Lower leg skin (tissue), 4 donors: Measurements from ENCODE around the gene DMXL2. TPM values are rescaled to one million over a fixed set of nuclear protein-coding genes. Genes with fewer than 3 reads are reported as not detected.
"Not testable (repeated sequence)": the region's sequence is repeated elsewhere in the genome, so short reads cannot be mapped to it uniquely, and the experiment has no call there.

Source experiments
- DNase-seq, 2 donors: peaks; one replicate each; pipeline ENCODE4 v3.0.0-alpha.2; 2019; ENCODE audit warnings: low spot score in 2 of 2
- H3K4me3 ChIP-seq: fragments of 200-600 bp; sonication (generic); 2 replicates; pipeline ENCODE4 v1.5.1; 2017; ENCODE audit warnings: mild to moderate bottlenecking, low read depth; ENCODE audit not compliant: poor library complexity, severe bottlenecking
- CTCF ChIP-seq, 3 donors: fragments of 450-650 bp; IDR thresholded peaks; one replicate each; pipeline ENCODE4 v1.5.1; 2016; ENCODE audit warnings: antibody characterized with exemption in 3 of 3, mild to moderate bottlenecking in 3 of 3, moderate library complexity in 2 of 3
- POLR2A ChIP-seq, 2 donors: fragments of 450-650 bp; IDR thresholded peaks; one replicate each; pipeline ENCODE4 v1.6.1; 2016 to 2017; ENCODE audit warnings: antibody characterized with exemption in 2 of 2, mild to moderate bottlenecking in 1 of 2, moderate library complexity in 1 of 2
- WGBS, 2 donors: methylation state at CpG; one replicate each; pipeline ENCODE4 v1.1.5; 2018; 5-methylcytosine and 5-hydroxymethylcytosine counted together
- intact Hi-C: fragments of 100-400 bp; cut with DNase I; formaldehyde crosslinking; loops from one replicate; pipeline ENCODE4 v1.15.0; 2023; ENCODE audit warnings: low total_unique reads
- total RNA-seq, 4 donors: library from RNA; depleted of rRNA; stranded (reverse); fragments of >200 nt; gene quantifications; one replicate each; pipeline ENCODE4 v1.1.0, GENCODE V29; 2016

Gene DMXL2
- total RNA-seq, 4 donors from 2014 or later: 4.0 to 10.5 (median 6.6) TPM

- TF ChIP-seq CTCF (IDR thresholded peaks at IDR 0.05): no peak
- TF ChIP-seq POLR2A (IDR thresholded peaks at IDR 0.05): no peak
- WGBS, 2 donors: 94 to 100% methylated on average over 1 of the region's 1 CpG
- no peak for DNase-seq
- intact Hi-C loops: no loop called here
- no peak overlapping the region for H3K4me3 ChIP-seq
Measured at GRCh38 chr15:51444112-51444511, 178.5 kb downstream of the DMXL2 start.

- intact Hi-C loops: no loop called here
- WGBS, 2 donors: 87 to 92% methylated on average over 3 to 4 of the region's 4 CpGs
Measured at GRCh38 chr15:51443282-51443914, 179.2 kb downstream of the DMXL2 start.

GRCh38 chr15:51438526-51438925, 184.0 kb downstream of the DMXL2 start:
- H3K4me3 ChIP-seq: no peak overlapping the region
- 90 to 95% methylated on average over 2 of the region's 2 CpGs for WGBS, 2 donors
- DNase-seq: no peak
- TF ChIP-seq POLR2A (IDR thresholded peaks at IDR 0.05) (no peak), CTCF (IDR thresholded peaks at IDR 0.05) (no peak)
- intact Hi-C loops: no loop called here

More at GRCh38 chr15:51443282-51443914, 179.2 kb downstream of the DMXL2 start:
- no peak for DNase-seq
- TF ChIP-seq POLR2A (IDR thresholded peaks at IDR 0.05): no peak
- no peak for TF ChIP-seq CTCF (IDR thresholded peaks at IDR 0.05)
- H3K4me3 ChIP-seq: no peak overlapping the region

GRCh38 chr15:51425517-51426040, 197.0 kb downstream of the DMXL2 start:
- no peak overlapping the region for H3K4me3 ChIP-seq
- intact Hi-C loops: no loop called here
- TF ChIP-seq CTCF (IDR thresholded peaks at IDR 0.05): no peak
- TF ChIP-seq POLR2A (IDR thresholded peaks at IDR 0.05): no peak
- no peak for DNase-seq
- WGBS, 2 donors: 47 to 56% methylated on average over 1 of the region's 1 CpG

GRCh38 chr15:51424780-51425179, 197.8 kb downstream of the DMXL2 start:
- WGBS, 2 donors: 59 to 71% methylated on average over 1 of the region's 1 CpG
- no peak for DNase-seq
- intact Hi-C loops: no loop called here
- no peak overlapping the region for H3K4me3 ChIP-seq
- TF ChIP-seq POLR2A (IDR thresholded peaks at IDR 0.05) (no peak), CTCF (IDR thresholded peaks at IDR 0.05) (no peak)

- H3K4me3 ChIP-seq, intact Hi-C loops, DNase-seq: not testable (repeated sequence)
- 91 to 100% methylated on average over 7 to 10 of the region's 16 CpGs for WGBS, 2 donors
Measured at GRCh38 chr15:51423040-51423439, 199.5 kb downstream of the DMXL2 start.
